ENCODE results near the gene IGFL3.

The IGFL3 gene

DNA sequence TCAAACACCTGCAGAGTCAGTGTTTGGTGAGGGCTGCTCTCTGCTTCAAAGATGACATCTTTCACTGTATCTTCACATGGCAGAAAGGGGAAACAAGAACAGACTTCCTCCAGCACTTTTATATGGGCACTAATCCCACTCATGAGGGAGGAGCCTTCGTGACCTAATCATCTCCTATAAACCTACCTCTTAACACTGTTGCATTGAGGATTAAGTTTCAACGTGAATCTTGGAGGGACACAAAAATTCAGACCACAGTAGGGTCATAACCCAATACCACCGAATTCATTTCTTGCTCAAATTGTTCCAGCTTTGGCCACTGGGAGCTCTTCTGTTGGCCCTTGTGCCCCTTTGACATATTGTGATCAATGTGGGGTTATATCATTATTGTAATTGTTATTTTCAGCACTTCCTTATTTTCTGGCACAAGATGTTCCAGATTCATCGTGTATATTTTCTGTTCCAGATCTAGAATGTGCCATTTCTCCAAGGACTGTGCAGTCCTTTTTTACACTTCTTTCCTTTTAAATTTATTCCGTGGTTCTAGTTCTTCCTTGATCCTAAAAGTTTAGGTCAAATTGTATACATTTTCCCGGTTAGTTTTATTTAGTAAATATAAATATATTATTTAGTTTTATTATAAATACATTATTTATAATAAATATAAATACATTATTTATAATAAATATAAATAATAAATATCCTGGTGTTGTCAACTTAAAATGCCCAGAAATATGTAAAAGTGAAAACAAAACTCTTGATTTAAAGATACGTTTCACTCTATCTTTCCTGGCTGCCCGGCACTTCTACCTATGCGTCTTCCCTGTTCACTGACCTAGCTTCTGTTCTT is 48.2 kb downstream of the IGFL3 start:
- FAIRE-seq, result peak; percentile 33

DNA sequence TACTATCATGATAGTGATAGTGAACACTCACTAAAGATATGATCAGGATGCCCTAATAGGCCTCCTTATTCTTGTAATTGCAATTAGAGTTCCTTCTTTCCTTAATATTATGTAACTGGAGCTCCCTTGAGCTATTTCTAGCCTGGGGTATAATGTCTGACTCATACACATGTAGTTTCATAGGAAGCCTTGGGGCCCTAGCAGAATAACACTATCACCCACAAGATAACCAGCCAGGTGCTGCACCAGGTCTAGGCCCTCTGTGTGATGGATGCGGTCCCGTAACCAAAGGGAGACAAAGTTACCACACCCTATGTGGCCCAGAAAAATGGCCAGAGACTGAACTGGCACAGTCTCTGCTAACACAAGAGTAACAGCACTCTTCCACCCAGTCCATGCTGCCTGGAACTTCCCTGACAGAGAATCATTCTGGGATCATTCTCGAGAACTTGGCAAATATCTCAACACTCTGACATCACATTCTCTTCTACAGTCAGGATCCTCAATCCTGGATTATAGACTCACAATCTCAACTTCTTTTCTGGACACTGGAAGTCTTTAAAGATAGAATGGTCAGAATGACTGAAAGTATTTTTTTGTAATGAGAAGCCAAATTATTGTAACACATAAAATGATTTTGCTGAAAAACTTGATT is 51.1 kb downstream of the IGFL3 start:
- FAIRE-seq, result no peak
